Right hindlimb (tissue), 1 donor: ENCODE data around the gene GDAP1L1.
A peak's percentile ranks its signal among the peaks of the same experiment; 100 is the strongest.
"Not testable (repeated sequence)": the region's sequence is repeated elsewhere in the genome, so short reads cannot be mapped to it uniquely, and the experiment has no call there.

Source experiments
- DNase-seq: peaks from one replicate; pipeline ENCODE4 v3.0.0-alpha.2; 2018

Gene GDAP1L1

GRCh38 chr20:44309763-44310663 lies 62.9 kb downstream of the GDAP1L1 start:
- DNase-seq: peak; percentile 21

- peak; percentile 98 for DNase-seq
Observed at GRCh38 chr20:44310664-44311639, 63.8 kb downstream of the GDAP1L1 start, which contains the start of gene FITM2. Gene FITM2 (minus strand): TSS chr20:44311202. CDS start chr20:44311148, 54 bp downstream.

GRCh38 chr20:44314870-44315269 lies 67.8 kb downstream of the GDAP1L1 start:
- DNase-seq: no peak

- no peak for DNase-seq
Observed at GRCh38 chr20:44319839-44320422, 72.8 kb downstream of the GDAP1L1 start.

- DNase-seq: peak; percentile 36
Observed at GRCh38 chr20:44324343-44324742, 77.2 kb downstream of the GDAP1L1 start.

GRCh38 chr20:44326391-44327159 lies 79.5 kb downstream of the GDAP1L1 start:
- peak; percentile 22 for DNase-seq

- not testable (repeated sequence) for DNase-seq
Observed at GRCh38 chr20:44327748-44328147, 80.6 kb downstream of the GDAP1L1 start.

GRCh38 chr20:44328428-44328827 lies 81.3 kb downstream of the GDAP1L1 start:
- no peak for DNase-seq
